MV-4-11 (cell line): Measurements from ENCODE around the gene CCSAP.

ENCODE experiments used
- DNase-seq: peaks from one replicate; lab custom pipeline; 2025; lab: John Stamatoyannopoulos, UW

Gene CCSAP

GRCh38 chr1:229286099-229286766 is 56.6 kb downstream of the CCSAP start:
- no peak for DNase-seq

GRCh38 chr1:229285440-229285839 is 57.4 kb downstream of the CCSAP start:
- no peak for DNase-seq

- no peak for DNase-seq
Measured at GRCh38 chr1:229284887-229285286, 58.0 kb downstream of the CCSAP start.

GRCh38 chr1:229283183-229283611 is 59.6 kb downstream of the CCSAP start:
- DNase-seq, result no peak

GRCh38 chr1:229282295-229282823 is 60.5 kb downstream of the CCSAP start:
- DNase-seq, result no peak

- DNase-seq, result no peak
Measured at GRCh38 chr1:229281339-229281926, 61.4 kb downstream of the CCSAP start.

GRCh38 chr1:229280921-229281320 is 61.9 kb downstream of the CCSAP start:
- DNase-seq, result no peak

GRCh38 chr1:229280037-229280828 is 62.6 kb downstream of the CCSAP start:
- DNase-seq, result no peak

GRCh38 chr1:229279242-229279641 is 63.6 kb downstream of the CCSAP start:
- DNase-seq, result no peak

GRCh38 chr1:229278120-229278741 is 64.6 kb downstream of the CCSAP start:
- DNase-seq, result no peak

GRCh38 chr1:229275005-229275404 is 67.8 kb downstream of the CCSAP start:
- DNase-seq, result no peak

- DNase-seq, result peak; percentile 16
Measured at GRCh38 chr1:229273507-229274232, 69.2 kb downstream of the CCSAP start.

GRCh38 chr1:229272164-229273158 is 70.4 kb downstream of the CCSAP start:
- peak; percentile 83 for DNase-seq

- DNase-seq, result peak; percentile 15
Measured at GRCh38 chr1:229271448-229272159, 71.2 kb downstream of the CCSAP start.
